ENCODE measurements around the gene APOD.

DNA sequence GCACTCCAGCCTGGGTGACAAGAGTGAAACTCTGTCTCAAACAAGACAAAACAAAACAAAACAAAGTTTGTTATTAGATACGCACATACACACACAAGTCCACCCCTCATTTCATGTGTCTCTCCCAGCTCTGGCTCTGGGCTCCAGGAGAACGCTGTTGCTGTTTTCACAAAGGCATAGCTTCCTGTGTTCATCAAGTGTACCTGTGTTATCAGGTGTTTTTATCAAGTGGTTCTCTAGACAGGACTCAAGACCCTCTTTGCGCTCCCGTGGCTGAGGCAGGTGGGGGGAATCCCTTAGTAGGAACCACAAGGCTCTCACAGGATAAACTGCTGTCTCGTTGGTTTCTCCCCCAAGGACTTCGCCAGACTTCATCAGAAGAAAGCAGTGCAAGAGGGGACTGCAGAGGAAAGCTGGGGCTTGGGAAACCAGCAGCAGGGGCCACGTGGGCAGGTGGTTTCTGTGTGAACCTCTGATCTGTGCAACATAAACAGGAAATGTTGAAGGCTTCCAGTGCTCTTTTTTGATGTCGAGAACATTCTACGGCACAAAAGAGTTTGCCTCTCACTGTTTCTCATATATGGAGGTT, 33.7 kb downstream of the APOD start:
- TF ChIP-seq EZH2 (IDR thresholded peaks at IDR 0.05) (no peak), POLR2AphosphoS5 (IDR thresholded peaks at IDR 0.05; ENCODE audit: borderline replicate concordance, low read depth, low read length) (no peak)

Measured in SK-N-MC (cell line).